H1 (cell line): ENCODE results near the gene HSPA12A. TPM values are rescaled to one million over a fixed set of nuclear protein-coding genes. Genes with fewer than 3 reads are reported as not detected.

Source experiments
- CTCF ChIA-PET: fragments of 300-600 bp; sonication (Branson Sonifier 250); formaldehyde crosslinking; loops from one replicate; lab custom pipeline; 2021; ENCODE audit not compliant: partially characterized antibody; lab: Charles Lee
- POLR2A ChIA-PET: fragments of 300-600 bp; sonication (Branson Sonifier 250); formaldehyde crosslinking; loops from one replicate; lab custom pipeline; 2021; ENCODE audit warnings: inconsistent platforms; ENCODE audit not compliant: partially characterized antibody; lab: Charles Lee
- DNase-seq, 2 experiments: peaks; one replicate each; pipeline versions ENCODE4 v3.0.0 to v3.0.0-alpha.2; 2010 to 2022; ENCODE audit warnings: low spot score in 2 of 2, low read depth in 1 of 2, mixed read lengths in 1 of 2
- FAIRE-seq: peaks from 2 replicates; lab custom pipeline; 2011; peaks lifted over from hg19 to GRCh38; lab: Jason Lieb, UNC
- H2AFZ ChIP-seq: 2 replicates; pipeline ENCODE4 v1.8.1; 2012; ENCODE audit warnings: low read length, inconsistent platforms
- H2AK5ac ChIP-seq: 2 replicates; pipeline ENCODE4 v1.6.1; 2013; ENCODE audit warnings: low read depth, low read length
- H2BK120ac ChIP-seq: replicated peaks from 2 replicates; pipeline ENCODE3; 2013; ENCODE audit warnings: low read depth, low read length, inconsistent platforms
- H2BK12ac ChIP-seq: 2 replicates; pipeline ENCODE4 v1.6.1; 2013; ENCODE audit warnings: low read depth, low read length
- H2BK15ac ChIP-seq: 2 replicates; pipeline ENCODE4 v1.6.1; 2013; ENCODE audit warnings: low read length
- H2BK20ac ChIP-seq: 2 replicates; pipeline ENCODE4 v1.6.1; 2013; ENCODE audit warnings: low read length
- H2BK5ac ChIP-seq: 2 replicates; pipeline ENCODE4 v1.6.1; 2013; ENCODE audit warnings: low read depth, low read length
- H3K14ac ChIP-seq: 2 replicates; pipeline ENCODE4 v1.6.1; 2013; ENCODE audit warnings: inconsistent platforms; ENCODE audit not compliant: insufficient read length
- H3K18ac ChIP-seq: 2 replicates; pipeline ENCODE4 v1.6.1; 2013; ENCODE audit warnings: low read length; ENCODE audit errors: extremely low read depth
- H3K23ac ChIP-seq: 2 replicates; pipeline ENCODE4 v1.6.1; 2013; ENCODE audit warnings: inconsistent platforms; ENCODE audit not compliant: insufficient read length
- H3K23me2 ChIP-seq: 2 replicates; pipeline ENCODE4 v1.6.1; 2013; ENCODE audit warnings: low read depth, low read length
- H3K27ac ChIP-seq: 2 replicates; pipeline ENCODE4 v1.6.1; 2011; ENCODE audit warnings: low read depth, low read length, inconsistent platforms
- H3K27me3 ChIP-seq, 4 experiments: replicated peaks in 1 of 4; 1 replicate in 1 of 4; 2 replicates in 3 of 4; pipeline versions ENCODE4 v1.6.1 to v1.8.1; 2011 to 2013; ENCODE audit warnings: low read length in 3 of 4, mild to moderate bottlenecking in 3 of 4, inconsistent platforms in 2 of 4, mixed read lengths in 2 of 4, moderate library complexity in 1 of 4; ENCODE audit not compliant: control insufficient read depth in 3 of 4, insufficient read depth in 3 of 4; ENCODE audit errors: extremely low read depth in 1 of 4
- H3K36me3 ChIP-seq, 4 experiments: 2 replicates each; pipeline versions ENCODE4 v1.6.1 to v1.8.1; 2011 to 2013; ENCODE audit warnings: mild to moderate bottlenecking in 4 of 4, low read length in 3 of 4, moderate library complexity in 2 of 4, control low read depth in 1 of 4, inconsistent platforms in 1 of 4; ENCODE audit not compliant: insufficient read depth in 4 of 4, control insufficient read depth in 2 of 4
- H3K4ac ChIP-seq: replicated peaks from 2 replicates; pipeline ENCODE3; 2013; ENCODE audit warnings: low read length, low read depth, mixed read lengths, inconsistent platforms; ENCODE audit not compliant: insufficient read length
- H3K4me1 ChIP-seq, 4 experiments: replicated peaks in 1 of 4; 1 replicate in 1 of 4; 2 replicates in 3 of 4; pipeline versions ENCODE4 v1.6.1 to v1.8.1; 2011 to 2013; ENCODE audit warnings: low read length in 3 of 4, inconsistent platforms in 2 of 4, mixed read lengths in 1 of 4; ENCODE audit not compliant: insufficient read depth in 4 of 4, control insufficient read depth in 3 of 4
- H3K4me2 ChIP-seq, 2 experiments: 2 replicates each; pipeline versions ENCODE4 v1.6.1 to v1.8.1; 2011 to 2013; ENCODE audit warnings: low read depth in 2 of 2, low read length in 2 of 2, control low read depth in 1 of 2, inconsistent platforms in 1 of 2, mild to moderate bottlenecking in 1 of 2; ENCODE audit not compliant: insufficient read depth in 1 of 2
- H3K4me3 ChIP-seq, 4 experiments: fragments of 200-600, 300-600 bp in 1 of 4; sonication (generic), shearing (Covaris generic), sonication (Bioruptor Twin) in 1 of 4; 2 replicates each; pipeline versions ENCODE4 v1.5.1 to v1.8.1; 2011 to 2016; ENCODE audit warnings: low read length in 4 of 4, low read depth in 3 of 4, control low read depth in 2 of 4, inconsistent platforms in 2 of 4, mild to moderate bottlenecking in 2 of 4, mixed read lengths in 1 of 4, moderate library complexity in 1 of 4; ENCODE audit not compliant: insufficient read depth in 2 of 4; ENCODE audit errors: extremely low read depth in 1 of 4
- H3K56ac ChIP-seq: replicated peaks from 2 replicates; pipeline ENCODE3; 2013; ENCODE audit warnings: low read depth, mild to moderate bottlenecking, mixed read lengths, low read length, inconsistent platforms; ENCODE audit not compliant: insufficient read length
- H3K79me1 ChIP-seq: 2 replicates; pipeline ENCODE4 v1.6.1; 2013; ENCODE audit warnings: low read depth, low read length, control low read depth
- H3K79me2 ChIP-seq, 2 experiments: 2 replicates each; pipeline versions ENCODE4 v1.6.1 to v1.8.1; 2012 to 2013; ENCODE audit warnings: low read length in 2 of 2, mild to moderate bottlenecking in 2 of 2, inconsistent platforms in 1 of 2; ENCODE audit not compliant: insufficient read depth in 2 of 2, control insufficient read depth in 1 of 2
- H3K9ac ChIP-seq, 4 experiments: replicated peaks in 1 of 4; 1 replicate in 1 of 4; 2 replicates in 3 of 4; pipeline versions ENCODE4 v1.6.1 to v1.8.1; 2011 to 2013; ENCODE audit warnings: low read depth in 3 of 4, low read length in 3 of 4, control low read depth in 2 of 4, mild to moderate bottlenecking in 2 of 4, moderate library complexity in 2 of 4, inconsistent platforms in 1 of 4; ENCODE audit errors: extremely low read depth in 1 of 4
- H3K9me3 ChIP-seq, 2 experiments: 2 replicates each; pipeline versions ENCODE4 v1.6.1 to v1.8.1; 2012 to 2013; ENCODE audit warnings: mild to moderate bottlenecking in 2 of 2, moderate library complexity in 2 of 2, control low read depth in 1 of 2, inconsistent platforms in 1 of 2, low read depth in 1 of 2, low read length in 1 of 2, mixed read lengths in 1 of 2; ENCODE audit not compliant: insufficient read depth in 2 of 2
- H4K20me1 ChIP-seq, 2 experiments: replicated peaks in 1 of 2; 2 replicates each; pipeline versions ENCODE3 to v1.8.1; 2011 to 2013; ENCODE audit warnings: inconsistent platforms in 2 of 2, low read length in 2 of 2, mild to moderate bottlenecking in 1 of 2; ENCODE audit not compliant: insufficient read depth in 2 of 2, control insufficient read depth in 1 of 2
- H4K5ac ChIP-seq: 2 replicates; pipeline ENCODE4 v1.6.1; 2013; ENCODE audit warnings: low read length, low read depth, mixed read lengths, inconsistent platforms; ENCODE audit not compliant: insufficient read length
- H4K8ac ChIP-seq: 2 replicates; pipeline ENCODE4 v1.8.0; 2013; ENCODE audit warnings: mild to moderate bottlenecking, moderate library complexity, low read length, inconsistent platforms; ENCODE audit not compliant: insufficient read depth; ENCODE audit errors: extremely low read depth
- H4K91ac ChIP-seq: replicated peaks from 2 replicates; pipeline ENCODE3; 2013; ENCODE audit warnings: low read length, mixed read lengths, inconsistent platforms; ENCODE audit not compliant: insufficient read length
- ASH2L ChIP-seq: fragments of 200-600, 300-600 bp; sonication (generic); IDR thresholded peaks from one replicate; pipeline ENCODE4 v1.7.1; 2017; ENCODE audit warnings: low read length
- BRCA1 ChIP-seq: IDR thresholded peaks from 2 replicates; pipeline ENCODE4 v1.6.1; 2012; ENCODE audit warnings: low read depth, low read length, improper control_type of control experiment
- CBX8 ChIP-seq: fragments of 300-800, 300-1000 bp; sonication (generic); IDR thresholded peaks from 2 replicates; pipeline ENCODE4 v1.7.1; 2016; ENCODE audit warnings: low read depth, low read length, borderline replicate concordance
- JUND ChIP-seq: IDR thresholded peaks from 2 replicates; pipeline ENCODE4 v1.6.1; 2011; ENCODE audit warnings: mild to moderate bottlenecking, improper control_type of control experiment, low read length
- KDM1A ChIP-seq: fragments of 200-600, 300-600 bp; sonication (generic); IDR thresholded peaks from 2 replicates; pipeline ENCODE4 v1.7.1; 2016; ENCODE audit warnings: mild to moderate bottlenecking, low read length, borderline replicate concordance
- KDM5A ChIP-seq: fragments of 200-600 bp; IDR thresholded peaks from 2 replicates; pipeline ENCODE4 v1.7.1; 2012; ENCODE audit warnings: mild to moderate bottlenecking, low read length, inconsistent platforms, mixed read lengths
- MAFK ChIP-seq: IDR thresholded peaks from 2 replicates; pipeline ENCODE4 v1.6.1; 2012; ENCODE audit warnings: low read depth, mild to moderate bottlenecking, improper control_type of control experiment, low read length
- NANOG ChIP-seq: IDR thresholded peaks from 2 replicates; pipeline ENCODE4 v1.6.1; 2011; ENCODE audit warnings: low read length, low read depth, mild to moderate bottlenecking, inconsistent platforms; ENCODE audit not compliant: insufficient read depth, poor library complexity, severe bottlenecking
- NRF1 ChIP-seq: IDR thresholded peaks from 2 replicates; pipeline ENCODE4 v1.6.1; 2011; ENCODE audit warnings: mild to moderate bottlenecking, low read depth, low read length, improper control_type of control experiment
- POLR2AphosphoS5 ChIP-seq: IDR thresholded peaks from 2 replicates; pipeline ENCODE4 v1.6.1; 2011; ENCODE audit warnings: low read depth, low read length
- POU5F1 ChIP-seq: IDR thresholded peaks from 2 replicates; pipeline ENCODE4 v1.6.1; 2011; ENCODE audit warnings: low read depth, mild to moderate bottlenecking, low read length, moderate library complexity
- SIN3A ChIP-seq, 2 experiments: IDR thresholded peaks in 1 of 2; conservative IDR thresholded peaks in 1 of 2; 2 replicates each; pipeline ENCODE4 v1.6.1; 2011 to 2012; ENCODE audit warnings: low read length in 2 of 2, improper control_type of control experiment in 1 of 2, low read depth in 1 of 2, mild to moderate bottlenecking in 1 of 2
- SP2 ChIP-seq: IDR thresholded peaks from 2 replicates; pipeline ENCODE4 v1.6.1; 2012; ENCODE audit warnings: mild to moderate bottlenecking, low read length, inconsistent platforms
- TAF1 ChIP-seq: IDR thresholded peaks from 2 replicates; pipeline ENCODE4 v1.6.1; 2011; ENCODE audit warnings: mild to moderate bottlenecking, low read depth, low read length
- WGBS, 2 experiments: shearing (Covaris generic) in 1 of 2; methylation state at CpG; one replicate each; pipeline versions ENCODE4 v1.1.6 to v1.1.7; 2013 to 2015; ENCODE audit warnings: low lambda C conversion rate in 2 of 2, mixed read lengths in 2 of 2, inconsistent platforms in 1 of 2, low coverage in 1 of 2, missing lambda C conversion rate in 1 of 2; ENCODE audit not compliant: insufficient replicate concordance in 2 of 2, insufficient coverage in 1 of 2, insufficient read length in 1 of 2; ENCODE audit errors: extremely low coverage in 1 of 2, missing lambda C conversion rate in 1 of 2; 5-methylcytosine and 5-hydroxymethylcytosine counted together
- polyA plus RNA-seq, 7 experiments: library from polyadenylated mRNA; depleted of rRNA in 3 of 7; stranded (reverse) in 5 of 7; unstranded in 2 of 7; fragments of >200 nt in 5 of 7; fragments of 200-250 nt in 2 of 7; gene quantifications; 1 replicate in 5 of 7; 2 replicates in 1 of 7; 4 replicates in 1 of 7; pipeline versions ENCODE4 v1.2.1 to v1.2.3, GENCODE V29; 2011 to 2013; ENCODE audit warnings: missing spikeins in 2 of 7, mixed read lengths in 2 of 7
- total RNA-seq: library from RNA; stranded (reverse); fragmentation: NEBNext Ultra II Directional; extraction: Animal tissue kit (Norgen Biotek cat#: 25700); gene quantifications from 2 replicates; pipeline ENCODE4 v1.2.1, GENCODE V29; 2021

Gene HSPA12A
- total and polyA plus RNA-seq, 2 of the 8 experiments (the other 6 are each of a cell fraction or from before 2014, with no cell fraction given), result 3.1 to 6.9 TPM

DNA sequence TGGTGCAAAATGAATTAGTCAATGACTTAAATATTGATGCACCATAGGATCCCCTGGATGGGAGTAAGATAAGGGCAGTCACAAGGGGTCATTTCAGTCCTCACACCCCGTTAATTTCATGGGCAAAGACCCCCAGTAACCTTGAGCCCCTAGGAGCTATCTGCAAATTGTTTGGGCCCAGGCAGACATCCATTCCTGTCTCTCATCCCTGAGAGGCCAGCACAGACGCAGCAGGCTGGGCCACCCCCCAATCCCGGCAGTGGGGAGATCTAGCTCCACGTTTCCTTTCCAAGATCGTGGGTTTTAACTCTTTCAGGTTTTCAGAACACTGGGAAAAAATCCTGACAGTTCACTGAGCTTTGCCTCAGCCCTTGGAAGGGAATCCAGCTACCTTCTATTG, 81.5 kb downstream of the HSPA12A start:
- DNase-seq, result no peak
- Histone ChIP-seq H3K36me3 (peaks cover 0 to 29% (median 3%) of the 10 kb centered on the region in 4 experiments; a peak in 5 of 8 replicates), H3K9me3 (no peaks in the 10 kb centered on the region), H2BK20ac (no peak overlapping the region), H4K20me1 (peaks cover 0 to 2% of the 10 kb centered on the region in 2 experiments), H4K8ac (no peak overlapping the region), H3K27ac (no peak overlapping the region), H3K4me1 (peaks cover 0 to 6% (median 0%) of the 10 kb centered on the region in 4 experiments; a peak in 2 of 7 replicates), H4K91ac (no peak overlapping the region), H3K4ac (no peak overlapping the region), H2BK120ac (no peak overlapping the region), H3K23ac (no peak overlapping the region), H2AFZ (no peak overlapping the region), H3K18ac (no peak overlapping the region), H3K23me2 (no peaks in the 10 kb centered on the region), H3K9ac (no peak overlapping the region), H2BK15ac (no peak overlapping the region), H3K56ac (no peak overlapping the region), H3K79me2 (no peaks in the 10 kb centered on the region), H2BK5ac (no peak overlapping the region), H2AK5ac (no peak overlapping the region), H4K5ac (no peak overlapping the region), H3K79me1 (no peaks in the 10 kb centered on the region), H3K4me2 (no peak overlapping the region), H3K27me3 (no peaks in the 10 kb centered on the region), H2BK12ac (no peak overlapping the region), H3K4me3 (no peak overlapping the region), H3K14ac (no peak overlapping the region)
- FAIRE-seq, result no peak
- CTCF ChIA-PET, result interaction anchor here (0.6 to 7.6 kb wide), 5 partner anchors 16 to 521 kb away, joined by 3 to 66 read pairs (median 4); no protein-coding TSS in a partner anchor
- 68% methylated on average over 5 of the region's 5 CpGs; no CpG with 5 or more reads in 1 of the 2 experiments for WGBS, 2 experiments
- POLR2A ChIA-PET, result interaction anchor here (0.6 to 2.1 kb wide), 3 partner anchors 9 to 714 kb away, joined by 3 to 10 read pairs (median 4); no protein-coding TSS in a partner anchor
- TF ChIP-seq KDM5A, result no peak
- TF ChIP-seq POLR2AphosphoS5, result no peak
- TF ChIP-seq POU5F1, result no peak
- TF ChIP-seq BRCA1, result no peak
- TF ChIP-seq KDM1A, result no peak
- no peak for TF ChIP-seq MAFK
- TF ChIP-seq CBX8, result no peak
- no peak for TF ChIP-seq SP2
- no peak for TF ChIP-seq ASH2L
- TF ChIP-seq SIN3A (conservative IDR thresholded peaks at IDR 0.05 in 1 of 2, IDR thresholded peaks at IDR 0.05 in 1 of 2; ENCODE audit: low read depth in 1 of 2, low read length in 2 of 2), result no peak
- TF ChIP-seq NANOG, result no peak
- no peak for TF ChIP-seq JUND
- TF ChIP-seq TAF1, result no peak
- no peak for TF ChIP-seq NRF1
